Right ventricle myocardium inferior (tissue), 1 donor: Measurements from ENCODE around the gene MAD1L1. TPM values are rescaled to one million over a fixed set of nuclear protein-coding genes. Genes with fewer than 3 reads are reported as not detected.
A peak's percentile ranks its signal among the peaks of the same experiment; 100 is the strongest.
"Not testable (repeated sequence)": the region's sequence is repeated elsewhere in the genome, so short reads cannot be mapped to it uniquely, and the experiment has no call there.

Experiments used
- ATAC-seq: fragments of 200-7000 bp; cut with Tn5 transposase; one replicate; pipeline ENCODE4 v1.9.1; 2020; ENCODE audit warnings: mild to moderate bottlenecking, moderate library complexity
- DNase-seq: peaks from one replicate; pipeline ENCODE4 v3.0.0; 2021; ENCODE audit errors: missing footprints
- intact Hi-C: fragments of 100-400 bp; cut with DNase I; formaldehyde crosslinking; loops from one replicate; pipeline ENCODE4 v1.11.0; 2022
- total RNA-seq: library from RNA; stranded (reverse); fragmentation: NEBNext Ultra II Directional; extraction: Animal tissue kit (Norgen Biotek cat#: 25700); gene quantifications from one replicate; pipeline ENCODE4 v1.2.1, GENCODE V29; 2021
- donor health status: DM: no; HTN: yes; CAD: no; lungs with severe emphysema.

Gene MAD1L1
- total RNA-seq, 1 donor from 2014 or later: 19.1 TPM

DNA sequence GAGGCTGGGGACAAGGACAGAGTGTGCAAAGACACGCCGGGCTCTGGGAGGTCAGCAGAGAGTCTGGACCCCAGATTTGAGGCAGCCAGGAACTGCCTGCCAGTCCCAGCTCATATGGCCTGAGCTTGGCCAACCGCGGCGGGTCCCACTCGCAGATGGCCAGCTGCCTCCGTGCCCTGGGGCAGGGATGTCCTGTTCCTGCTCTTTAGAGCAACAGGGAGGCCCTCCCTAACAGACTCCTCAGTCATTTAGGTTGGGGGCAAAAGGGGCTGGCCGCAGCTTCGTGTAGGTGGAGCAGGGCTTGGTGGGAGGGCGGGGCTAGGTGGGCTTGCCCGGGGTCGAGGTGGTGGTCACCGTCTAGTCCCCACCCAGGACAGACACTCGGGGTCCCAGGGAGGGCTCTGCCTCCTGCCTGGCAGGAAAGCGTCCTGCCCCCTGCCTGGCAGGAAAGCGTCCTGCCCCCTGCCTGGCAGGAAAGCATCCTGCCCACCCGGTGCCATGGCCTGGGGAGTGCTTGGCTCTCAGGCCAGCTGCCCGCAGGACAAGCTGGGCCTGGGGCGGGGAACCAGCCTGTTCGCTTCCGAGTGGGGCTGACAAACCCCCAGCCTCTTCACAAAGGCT lies 393.7 kb downstream of the MAD1L1 start:
- DNase-seq, intact Hi-C loops, ATAC-seq: not testable (repeated sequence)

DNA sequence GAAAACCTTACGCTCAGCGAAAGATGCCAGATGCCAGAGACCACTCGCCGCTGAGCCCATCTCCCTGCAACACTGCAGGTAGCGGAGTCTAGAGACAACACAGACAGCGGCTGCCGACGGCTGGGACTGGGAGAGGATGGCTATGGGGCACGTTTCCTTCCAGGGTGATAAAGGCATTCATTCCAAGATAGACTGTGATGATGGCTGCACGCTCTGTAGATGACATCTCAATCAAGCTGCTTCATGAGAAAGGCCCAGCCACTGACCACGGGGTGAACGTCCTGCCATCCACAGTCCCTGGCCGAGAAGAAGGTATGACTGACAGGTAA lies 394.2 kb downstream of the MAD1L1 start:
- intact Hi-C loops, ATAC-seq, DNase-seq: not testable (repeated sequence)

- DNase-seq, ATAC-seq: not testable (repeated sequence)
Observed at GRCh38 chr7:1837696-1838543, 394.8 kb downstream of the MAD1L1 start.

GRCh38 chr7:1831933-1832535 lies 400.7 kb downstream of the MAD1L1 start:
- ATAC-seq, intact Hi-C loops, DNase-seq: not testable (repeated sequence)

More at GRCh38 chr7:1837696-1838543, 394.8 kb downstream of the MAD1L1 start:
- intact Hi-C loops: not testable (repeated sequence)

GRCh38 chr7:1831471-1831870 lies 401.3 kb downstream of the MAD1L1 start:
- intact Hi-C loops, DNase-seq, ATAC-seq: not testable (repeated sequence)

- intact Hi-C loops, ATAC-seq, DNase-seq: not testable (repeated sequence)
Observed at GRCh38 chr7:1829668-1830067, 403.1 kb downstream of the MAD1L1 start.

DNA sequence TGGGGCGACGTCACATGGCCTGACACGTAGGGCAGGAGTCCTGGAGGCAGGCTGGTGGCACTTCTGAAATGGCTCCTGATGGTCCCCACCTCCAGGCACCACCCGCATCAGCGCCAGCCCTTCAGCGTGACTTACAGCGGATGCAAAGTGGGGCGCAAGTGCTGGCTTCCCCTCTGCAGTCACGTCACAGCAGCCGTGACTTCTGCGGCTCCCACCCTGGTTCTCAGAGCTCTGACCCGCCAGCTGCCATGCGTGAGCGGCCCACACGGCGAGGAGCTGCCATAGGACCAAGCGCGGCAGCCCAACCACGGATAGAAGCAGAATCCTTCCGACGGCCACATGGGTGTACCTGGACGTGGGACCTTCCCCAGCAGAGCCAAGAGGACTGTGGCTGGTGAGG lies 403.6 kb downstream of the MAD1L1 start:
- DNase-seq (peak; percentile 43), ATAC-seq (no peak)
- intact Hi-C loops: no loop called here

DNA sequence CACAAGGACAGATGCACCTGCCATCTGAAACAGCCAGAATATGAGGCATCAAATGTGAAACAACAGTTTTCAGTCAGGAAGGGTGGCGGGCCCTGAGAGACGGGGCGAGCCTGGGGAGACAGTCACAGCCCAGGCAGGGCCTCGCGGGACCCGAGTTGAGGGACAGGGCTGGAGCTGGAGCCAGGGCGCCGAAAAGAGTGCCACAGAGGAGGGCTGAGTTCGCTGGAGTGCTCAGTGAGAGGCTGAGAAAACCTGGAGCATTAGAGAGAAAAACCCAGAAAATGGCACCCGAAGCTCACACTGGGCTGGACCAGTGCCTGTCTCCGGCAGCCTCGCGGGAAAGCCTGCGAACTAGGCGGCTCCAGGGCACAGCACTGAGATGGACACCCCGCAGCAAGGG lies 404.6 kb downstream of the MAD1L1 start:
- ATAC-seq, DNase-seq, intact Hi-C loops: not testable (repeated sequence)

- not testable (repeated sequence) for ATAC-seq
Observed at GRCh38 chr7:1827521-1827981, 405.2 kb downstream of the MAD1L1 start.

GRCh38 chr7:1826931-1827330 lies 405.8 kb downstream of the MAD1L1 start:
- DNase-seq: not testable (repeated sequence)

More at GRCh38 chr7:1827521-1827981, 405.2 kb downstream of the MAD1L1 start:
- DNase-seq, intact Hi-C loops: not testable (repeated sequence)

DNA sequence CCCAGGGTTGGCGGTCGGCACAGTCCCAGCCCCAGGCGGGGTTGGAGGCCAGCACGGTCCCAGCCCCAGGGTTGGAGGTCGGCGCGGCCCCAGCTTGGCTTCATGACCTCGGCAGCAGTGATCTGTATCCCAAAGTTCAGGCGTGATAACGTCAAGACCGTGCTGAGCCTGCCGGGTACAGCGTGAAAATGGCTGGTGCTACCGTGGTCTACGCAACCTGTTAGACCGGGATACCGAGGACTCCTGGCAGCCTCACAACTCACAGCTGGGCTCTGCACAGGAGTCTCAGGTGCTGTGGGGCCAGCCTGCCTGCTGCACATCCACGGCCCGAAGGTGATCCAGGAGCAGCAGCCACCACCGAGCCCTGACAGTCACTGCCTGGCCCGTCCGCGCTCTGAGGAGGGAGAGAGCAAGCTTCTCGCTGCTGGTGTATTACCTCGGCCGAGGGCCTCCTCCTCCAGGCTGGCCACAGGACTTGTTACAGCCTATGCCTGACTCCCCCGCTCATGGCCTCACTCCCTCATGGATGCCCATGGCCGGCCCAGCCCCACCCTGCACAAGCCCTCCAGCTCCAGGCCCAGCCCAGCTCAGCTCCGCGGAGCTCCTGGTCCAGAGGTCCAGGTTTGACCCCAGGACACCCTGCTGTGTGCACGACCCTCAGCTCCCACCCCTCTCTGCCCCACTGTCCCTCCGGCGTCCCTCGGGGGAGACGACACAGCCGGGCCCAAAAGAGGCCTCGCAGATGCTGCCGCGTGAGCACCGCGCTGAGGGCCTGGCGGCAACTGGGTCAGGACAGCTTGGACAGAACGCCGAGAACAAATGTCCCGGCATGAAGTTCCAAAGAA lies 406.6 kb downstream of the MAD1L1 start:
- ATAC-seq: peak; percentile 59
- DNase-seq: peak; percentile 71
- intact Hi-C loops: no loop called here

More at GRCh38 chr7:1826931-1827330, 405.8 kb downstream of the MAD1L1 start:
- ATAC-seq: peak; percentile 10
- intact Hi-C loops: not testable (repeated sequence)

GRCh38 chr7:1825647-1825896 lies 407.2 kb downstream of the MAD1L1 start:
- DNase-seq, intact Hi-C loops: not testable (repeated sequence)
- peak; percentile 8 for ATAC-seq

GRCh38 chr7:1824882-1825646 lies 407.7 kb downstream of the MAD1L1 start:
- intact Hi-C loops, DNase-seq, ATAC-seq: not testable (repeated sequence)

- DNase-seq, ATAC-seq, intact Hi-C loops: not testable (repeated sequence)
Observed at GRCh38 chr7:1824151-1824881, 408.4 kb downstream of the MAD1L1 start.

DNA sequence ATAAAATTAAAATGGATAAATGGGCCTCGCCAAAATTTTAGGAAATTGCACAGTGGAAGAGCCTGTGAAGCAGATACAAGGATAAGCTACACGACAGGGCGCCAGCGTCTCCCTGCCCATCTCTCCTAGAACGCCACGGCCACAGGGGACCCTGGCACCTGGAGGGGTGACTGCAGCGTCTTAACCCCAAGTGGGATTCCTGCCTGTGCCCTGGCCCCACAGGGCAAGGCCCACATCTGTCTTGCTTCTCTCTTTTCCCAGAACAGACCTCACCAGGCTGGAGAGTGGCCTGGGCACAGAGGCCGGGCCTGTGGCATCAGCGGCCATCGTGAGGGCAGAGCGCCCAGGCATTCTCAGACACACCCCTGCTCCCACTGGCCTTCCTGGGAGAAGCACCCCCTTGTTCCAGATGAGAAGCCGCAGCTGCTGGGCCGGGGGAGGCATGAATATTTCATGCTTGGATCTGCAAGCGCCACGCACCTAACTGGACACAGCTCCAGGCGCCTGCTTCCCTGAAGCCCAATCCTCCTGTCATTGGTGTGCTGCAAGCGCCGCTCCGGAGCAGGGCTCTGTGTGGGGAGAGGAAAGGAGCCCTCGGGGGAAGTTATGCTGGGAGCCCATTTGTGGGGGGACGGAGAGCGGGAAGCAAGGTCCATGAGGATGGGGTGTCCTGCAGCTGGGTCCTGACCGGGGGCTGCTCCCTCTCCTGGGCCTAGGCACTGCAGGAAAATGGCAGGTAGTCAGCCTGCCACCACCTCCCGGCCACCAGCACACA lies 409.2 kb downstream of the MAD1L1 start:
- ATAC-seq (no peak), DNase-seq (no peak)
- intact Hi-C loops: no loop called here

GRCh38 chr7:1819259-1819841 lies 413.4 kb downstream of the MAD1L1 start:
- intact Hi-C loops: loop anchor here (10.0 kb wide), 2 partner anchors 105 to 525 kb away; no protein-coding TSS in a partner anchor
- no peak for ATAC-seq
- no peak for DNase-seq
